GM21390 (cell line): ENCODE measurements around the gene ZNF83.
"Not testable (repeated sequence)": the region's sequence is repeated elsewhere in the genome, so short reads cannot be mapped to it uniquely, and the experiment has no call there.

Experiments
- ATAC-seq: cut with Tn5 transposase; IDR thresholded peaks from one replicate; pipeline ENCODE4 v1.9.1; 2021; ENCODE audit not compliant: unreplicated experiment

The ZNF83 gene

GRCh38 chr19:52570000-52570861 lies 67.9 kb downstream of the ZNF83 start, which contains the start of gene ZNF701:
Gene ZNF701 (plus strand): TSS chr19:52570287. CDS start chr19:52574148, 3,861 bp downstream.
- peak; percentile 91 for ATAC-seq

DNA sequence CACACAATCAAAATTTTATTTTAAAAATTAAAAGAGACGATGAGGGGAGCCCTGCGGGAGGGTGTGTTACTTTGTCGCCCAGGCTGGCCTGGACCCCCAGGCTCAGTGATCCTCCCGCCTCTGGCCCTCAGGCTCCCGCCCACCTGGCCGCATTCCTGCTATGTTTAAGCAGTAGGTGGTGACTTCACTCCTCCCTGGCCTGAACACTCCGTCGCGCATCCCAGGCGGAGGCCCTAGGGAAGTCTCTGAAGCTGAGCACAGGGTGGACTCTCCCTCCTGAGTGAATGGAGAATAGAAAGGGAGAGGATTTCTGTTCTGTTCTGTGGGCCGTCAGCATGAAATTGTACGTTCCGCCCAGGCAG lies 68.5 kb downstream of the ZNF83 start:
- ATAC-seq: not testable (repeated sequence)

GRCh38 chr19:52567921-52568320 lies 70.2 kb downstream of the ZNF83 start:
- no peak for ATAC-seq

GRCh38 chr19:52566588-52566987 lies 71.6 kb downstream of the ZNF83 start:
- no peak for ATAC-seq

- no peak for ATAC-seq
Observed at GRCh38 chr19:52566121-52566520, 72.0 kb downstream of the ZNF83 start.
